NCI-H146 (cell line): Measurements from ENCODE around the gene PRKCZ.
"Not testable (repeated sequence)": the region's sequence is repeated elsewhere in the genome, so short reads cannot be mapped to it uniquely, and the experiment has no call there.

ENCODE experiments used
- DNase-seq: peaks from one replicate; lab custom pipeline; 2025; lab: John Stamatoyannopoulos, UW

The PRKCZ gene

GRCh38 chr1:2084306-2084705 is 34.1 kb downstream of the PRKCZ start:
- no peak for DNase-seq

GRCh38 chr1:2085080-2085479 is 34.9 kb downstream of the PRKCZ start:
- no peak for DNase-seq

- DNase-seq: no peak
These were observed 36.4 kb downstream of the PRKCZ start for GRCh38 chr1:2086446-2087078.

- DNase-seq: no peak
These were observed 37.6 kb downstream of the PRKCZ start for GRCh38 chr1:2087766-2088165.

GRCh38 chr1:2088458-2088857 is 38.2 kb downstream of the PRKCZ start:
- no peak for DNase-seq

GRCh38 chr1:2089051-2089450 is 38.8 kb downstream of the PRKCZ start:
- no peak for DNase-seq

- DNase-seq: no peak
These were observed 40.1 kb downstream of the PRKCZ start for GRCh38 chr1:2090216-2090890.

- DNase-seq: no peak
These were observed 41.7 kb downstream of the PRKCZ start for GRCh38 chr1:2091611-2092604.

GRCh38 chr1:2093055-2093454 is 42.8 kb downstream of the PRKCZ start:
- DNase-seq: no peak

GRCh38 chr1:2093636-2094035 is 43.4 kb downstream of the PRKCZ start:
- no peak for DNase-seq

- not testable (repeated sequence) for DNase-seq
These were observed 44.3 kb downstream of the PRKCZ start for GRCh38 chr1:2094269-2095158.

GRCh38 chr1:2095394-2095793 is 45.2 kb downstream of the PRKCZ start:
- DNase-seq: no peak

GRCh38 chr1:2095981-2096736 is 45.9 kb downstream of the PRKCZ start:
- no peak for DNase-seq

- no peak for DNase-seq
These were observed 47.4 kb downstream of the PRKCZ start for GRCh38 chr1:2097386-2098300.

GRCh38 chr1:2098301-2098698 is 48.1 kb downstream of the PRKCZ start:
- DNase-seq: no peak

GRCh38 chr1:2098839-2099785 is 48.9 kb downstream of the PRKCZ start:
- DNase-seq: no peak

GRCh38 chr1:2099886-2100779 is 49.9 kb downstream of the PRKCZ start:
- no peak for DNase-seq

GRCh38 chr1:2100780-2101108 is 50.5 kb downstream of the PRKCZ start:
- no peak for DNase-seq
